Activated CD4-positive, alpha-beta T cell treated with anti-CD3 and anti-CD28 coated beads, Interleukin-2, amount 50 U/mL, for 24 hours (primary cell): ENCODE measurements around the gene LY6G6C.

Experiments
- DNase-seq, 2 donors: peaks; one replicate each; pipeline ENCODE4 v3.0.0-alpha.2; 2020; ENCODE audit warnings: low read depth in 1 of 2, low spot score in 1 of 2

The LY6G6C gene, protein sequence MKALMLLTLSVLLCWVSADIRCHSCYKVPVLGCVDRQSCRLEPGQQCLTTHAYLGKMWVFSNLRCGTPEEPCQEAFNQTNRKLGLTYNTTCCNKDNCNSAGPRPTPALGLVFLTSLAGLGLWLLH

DNA sequence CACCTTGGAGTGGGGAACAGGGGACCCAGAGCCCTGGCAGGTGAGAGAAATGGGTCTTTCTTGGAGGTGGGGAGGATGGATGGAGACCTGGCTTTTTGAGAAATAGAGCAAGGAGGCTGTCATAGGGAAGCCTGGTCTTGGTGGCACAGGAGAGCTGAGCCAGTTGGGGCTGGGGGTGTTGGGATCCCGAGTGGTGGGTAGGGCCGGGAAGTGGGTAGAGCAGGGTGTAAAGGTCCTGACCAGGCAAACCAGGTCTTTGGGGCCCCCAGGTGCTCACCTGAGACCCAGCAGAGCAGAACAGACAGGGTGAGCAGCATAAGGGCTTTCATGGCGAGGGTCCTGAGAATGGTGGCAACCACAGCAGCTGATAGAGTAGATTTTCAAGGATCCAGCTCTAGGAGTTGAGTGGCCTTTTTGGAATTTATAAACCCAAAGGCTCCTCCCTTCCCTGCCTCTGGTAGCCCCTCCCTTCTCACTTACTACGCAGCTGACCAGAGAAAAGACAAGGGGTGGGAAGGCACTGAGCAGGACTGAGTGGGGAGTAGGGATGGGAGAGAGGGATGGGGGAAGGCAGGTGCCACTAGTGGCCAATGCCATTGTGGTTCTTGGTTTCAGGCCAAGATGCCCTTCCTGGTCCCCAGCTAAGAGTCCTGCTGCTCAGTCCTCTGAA is at the start of gene LY6G6C:
Gene LY6G6C, minus strand, starts transcription at position 396 of the 670 bp plus-strand sequence. Its CDS starts 67 bp downstream, at position 329.
- DNase-seq, result no peak

DNA sequence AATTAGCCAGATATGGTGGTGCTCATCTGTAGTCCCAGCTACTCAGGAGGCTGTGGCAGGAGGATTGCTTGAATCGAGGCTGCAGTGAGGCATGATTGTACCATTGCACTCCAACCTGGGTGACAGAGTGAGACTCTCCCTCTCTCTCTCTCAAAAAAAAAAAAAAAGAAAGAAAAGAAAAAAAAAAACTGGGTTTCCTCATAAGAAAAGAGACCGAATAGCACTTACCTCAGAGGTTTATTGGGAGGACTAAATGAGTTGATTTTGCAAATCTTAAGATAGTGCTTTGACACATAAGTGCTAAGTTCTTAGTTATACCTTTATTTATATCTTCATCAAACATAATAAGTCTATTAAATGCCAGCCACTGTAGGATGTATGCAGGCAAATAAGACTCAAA is 49.3 kb upstream of the LY6G6C start:
- DNase-seq, result no peak

DNA sequence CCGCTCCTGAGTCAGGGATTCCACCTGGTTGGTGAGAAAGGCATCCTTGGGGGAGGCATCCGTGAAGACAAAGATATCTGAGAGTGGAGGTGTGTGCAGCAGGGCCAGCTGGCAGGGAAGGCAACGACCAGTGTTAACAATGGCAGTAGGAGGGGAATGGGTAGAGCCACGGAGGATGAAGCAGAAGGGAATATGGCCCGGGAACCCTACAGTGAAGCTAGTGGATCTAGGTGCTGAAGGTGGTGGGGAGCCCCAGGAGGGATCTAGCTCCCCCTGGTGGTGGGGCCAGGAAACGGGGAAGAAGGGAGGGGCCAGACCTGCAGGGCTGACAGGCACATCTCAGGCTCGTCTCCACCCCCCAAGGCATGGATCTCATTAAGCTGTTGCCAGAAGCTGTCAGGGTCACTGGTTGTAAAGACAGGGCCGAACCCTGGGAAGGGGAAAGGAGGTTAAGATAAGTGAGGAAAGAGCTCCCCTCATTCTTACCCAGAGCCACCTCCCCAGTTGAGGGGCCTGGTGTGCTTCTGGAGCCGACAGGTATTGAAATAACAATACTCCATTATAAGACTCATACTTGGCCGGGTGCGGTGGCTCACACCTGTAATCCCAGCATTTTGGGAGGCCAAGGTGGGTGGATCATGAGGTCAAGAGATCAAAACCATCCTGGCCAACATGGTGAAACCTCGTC is 48.3 kb upstream of the LY6G6C start:
- peak; percentile 69 to 76 for DNase-seq

DNA sequence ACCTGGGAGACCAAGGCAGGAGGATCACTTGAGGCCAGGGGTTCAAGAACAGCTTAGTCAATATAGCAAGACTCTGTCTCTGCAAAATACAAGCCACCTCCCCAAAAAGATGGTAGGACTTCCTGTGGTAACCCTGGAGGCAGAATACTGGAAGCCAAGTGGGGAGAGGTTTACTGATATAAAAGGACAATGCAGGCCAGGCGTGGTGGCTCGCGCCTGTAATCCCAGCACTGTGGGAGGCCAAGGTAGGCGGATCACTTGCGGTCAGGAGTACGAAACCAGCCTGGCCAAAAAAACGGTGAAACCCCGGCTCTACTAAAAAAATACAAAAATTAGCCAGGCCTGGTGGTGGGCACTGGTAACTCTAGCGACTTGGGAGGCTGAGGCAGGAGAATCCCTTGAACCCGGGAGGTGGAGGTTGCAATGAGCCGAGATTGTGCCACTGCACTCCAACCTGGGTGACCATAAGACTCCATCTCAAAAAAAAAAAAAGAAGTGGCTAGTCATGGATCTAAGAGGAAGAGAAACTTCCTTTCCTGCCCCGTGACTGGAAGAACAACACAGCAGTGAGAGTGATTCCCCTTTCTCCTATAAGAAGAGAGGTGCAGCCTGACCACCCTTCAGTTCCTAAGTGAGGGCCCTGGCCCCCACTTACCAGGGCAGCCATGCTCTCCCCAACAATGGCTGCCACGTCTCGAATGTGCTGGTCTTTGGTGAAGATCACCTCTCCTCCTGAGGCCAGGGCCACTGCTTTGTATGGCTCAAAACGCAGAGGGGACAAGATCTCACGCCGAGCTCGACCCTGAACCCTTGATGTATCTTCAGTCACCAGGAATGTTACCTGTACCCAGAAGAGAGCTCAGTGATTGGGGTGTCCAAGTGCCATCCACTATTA is 47.1 kb upstream of the LY6G6C start:
- DNase-seq, result no peak

DNA sequence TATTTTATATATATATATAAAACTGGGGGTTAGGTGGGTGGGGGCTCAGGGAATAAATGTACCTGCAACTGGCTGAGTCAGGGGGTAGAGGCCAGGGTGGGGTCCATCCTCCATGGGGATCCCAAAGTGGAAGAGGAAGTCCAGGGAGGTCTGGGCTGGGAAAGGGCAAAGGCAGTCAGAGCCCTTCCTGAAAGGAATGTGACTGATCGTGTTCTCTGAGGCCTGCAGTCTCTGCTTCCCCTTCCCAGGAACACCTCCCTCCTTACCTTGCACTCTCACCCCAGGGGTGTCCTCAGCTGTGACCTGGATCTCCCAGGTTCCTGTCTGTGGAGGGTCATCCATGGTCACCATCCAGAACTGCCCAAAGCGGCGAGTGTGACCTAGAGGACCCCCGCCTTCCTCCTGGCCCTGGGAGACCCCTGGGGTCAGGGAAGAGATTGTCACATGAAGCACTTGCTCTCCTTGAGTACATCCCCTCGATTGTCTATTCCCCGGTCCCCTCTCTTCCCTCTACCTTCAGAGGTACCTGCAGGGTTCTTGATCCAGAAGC is 45.6 kb upstream of the LY6G6C start:
- no peak for DNase-seq

DNA sequence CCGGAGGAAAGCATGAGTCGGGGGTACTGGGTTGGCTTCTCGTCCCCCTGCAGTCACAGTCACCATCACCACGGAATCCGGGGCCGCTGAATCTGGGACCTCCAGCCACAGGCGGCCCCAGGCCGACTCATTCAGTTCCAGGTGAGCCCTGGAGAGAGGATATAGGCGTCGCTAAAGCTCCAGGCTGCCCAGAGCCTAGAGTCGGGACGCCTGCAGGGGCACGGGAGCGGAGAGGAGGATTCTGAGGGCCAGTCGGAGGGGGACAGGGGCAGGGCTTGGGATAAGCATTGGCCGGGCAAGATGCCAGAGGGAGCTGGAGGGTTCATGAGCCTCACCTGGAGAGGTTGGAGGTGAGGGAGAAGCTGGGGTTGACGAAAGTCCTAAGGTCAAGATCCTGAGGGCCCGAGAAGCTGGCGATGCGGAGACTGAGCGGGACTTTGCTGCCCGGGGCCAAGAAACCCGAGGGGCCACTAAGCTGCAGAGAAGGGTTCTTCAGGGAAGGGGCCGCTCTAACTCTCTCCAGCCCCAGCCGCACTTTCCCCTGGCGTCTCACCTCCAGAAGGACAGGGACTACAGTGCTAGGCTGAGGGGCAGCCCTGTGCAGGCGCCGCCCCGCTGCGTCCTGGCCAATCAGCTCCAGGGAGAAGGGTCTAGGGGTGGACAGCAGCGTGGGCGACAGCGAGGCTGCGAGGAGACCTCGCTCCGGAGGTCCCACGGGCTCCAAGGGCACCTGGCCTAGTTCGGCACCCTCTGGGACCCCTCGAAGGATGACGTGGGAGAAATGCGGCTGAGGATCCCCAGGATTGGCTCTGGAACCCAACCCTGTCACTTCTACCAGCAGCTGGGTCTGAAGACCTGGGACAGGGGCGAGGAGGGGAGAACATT is 44.6 kb upstream of the LY6G6C start:
- no peak for DNase-seq

DNA sequence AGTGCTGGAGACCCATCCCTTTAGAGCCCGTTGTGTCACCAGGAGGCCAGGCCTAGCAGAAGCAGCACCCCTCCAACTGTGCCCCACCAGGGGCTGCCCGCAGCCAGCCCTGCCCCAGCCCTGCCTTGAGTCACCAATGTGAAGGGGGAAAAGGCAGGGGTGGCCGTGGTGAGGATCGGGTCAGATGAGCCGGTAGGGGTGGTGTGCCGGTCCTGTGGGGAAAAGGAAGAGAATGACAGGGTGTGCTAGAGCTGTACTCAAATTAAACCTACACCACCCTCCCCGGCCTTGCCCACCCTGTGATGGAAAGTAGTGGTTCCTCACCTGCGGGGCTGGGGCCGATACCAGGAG is 44.0 kb upstream of the LY6G6C start:
- DNase-seq, result no peak

DNA sequence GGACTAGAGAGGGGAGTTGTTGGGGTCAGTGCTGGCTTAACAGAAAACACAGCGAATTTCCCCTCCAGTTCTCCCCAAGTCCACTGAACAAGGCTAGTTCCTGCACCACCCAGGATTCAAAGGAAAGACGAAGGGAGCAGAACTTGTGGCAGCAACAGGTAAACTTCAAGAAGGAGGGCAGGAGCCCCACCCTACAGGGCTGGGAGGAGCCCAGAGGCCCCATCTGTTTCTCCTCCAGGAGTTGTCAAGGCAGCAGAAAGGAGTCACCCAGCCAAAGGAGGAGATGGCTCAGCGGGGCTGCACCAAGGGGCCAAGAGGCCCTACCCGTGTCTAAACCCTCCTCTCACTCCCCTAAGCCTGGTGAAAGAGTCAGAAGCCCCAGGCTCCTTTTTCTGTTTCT is 42.7 kb upstream of the LY6G6C start:
- no peak for DNase-seq

DNA sequence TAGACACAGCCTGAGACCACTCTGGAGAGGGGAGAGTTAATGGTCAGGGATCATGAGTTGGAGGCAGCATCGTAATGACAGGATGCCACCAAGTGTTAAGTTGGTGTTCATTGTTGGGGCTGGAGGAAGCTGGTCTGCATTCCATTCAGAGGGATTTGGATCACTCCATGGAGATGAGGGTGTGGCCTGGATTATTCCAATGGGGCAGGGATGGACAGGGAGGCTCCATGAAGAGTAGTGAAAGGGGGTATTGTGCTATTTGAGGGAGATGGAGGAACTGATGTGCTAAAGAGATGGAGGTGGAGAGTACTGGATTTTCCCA is 42.0 kb upstream of the LY6G6C start:
- no peak for DNase-seq

DNA sequence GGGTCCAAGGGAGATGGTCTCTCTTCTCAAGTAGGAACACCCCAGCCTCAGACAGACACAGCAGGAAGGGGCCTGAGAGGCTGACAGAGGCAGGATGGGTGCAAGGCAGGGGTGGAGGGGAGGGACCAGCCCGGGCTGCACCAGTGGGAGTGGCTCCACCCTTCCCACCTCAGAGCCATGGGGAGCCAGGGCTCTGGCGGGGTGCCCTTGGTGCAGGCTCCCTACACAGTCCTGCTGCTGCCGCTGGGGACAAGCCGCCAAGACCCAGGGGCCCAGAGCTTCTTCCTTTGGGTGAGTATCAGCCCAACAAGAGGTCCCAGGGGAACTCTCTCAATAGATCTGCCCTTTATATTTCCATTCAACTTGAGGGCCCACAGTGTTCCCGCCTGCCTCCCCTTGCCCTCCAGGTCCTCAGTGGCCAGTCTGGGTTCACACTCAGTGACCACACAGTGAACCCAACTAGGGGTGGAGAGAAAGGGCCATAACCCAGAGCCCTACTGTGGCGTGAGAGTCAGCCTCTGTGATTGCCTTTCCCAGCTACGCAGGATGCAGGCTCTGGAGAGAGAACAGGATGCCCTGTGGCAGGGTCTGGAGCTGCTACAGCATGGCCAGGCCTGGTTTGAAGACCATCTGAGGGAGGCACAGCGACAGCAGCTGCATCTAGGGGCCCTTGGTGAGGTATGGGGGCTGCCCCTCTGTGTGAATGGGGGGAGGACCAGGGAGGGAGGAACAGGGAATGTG is 41.5 kb upstream of the LY6G6C start:
- no peak for DNase-seq

DNA sequence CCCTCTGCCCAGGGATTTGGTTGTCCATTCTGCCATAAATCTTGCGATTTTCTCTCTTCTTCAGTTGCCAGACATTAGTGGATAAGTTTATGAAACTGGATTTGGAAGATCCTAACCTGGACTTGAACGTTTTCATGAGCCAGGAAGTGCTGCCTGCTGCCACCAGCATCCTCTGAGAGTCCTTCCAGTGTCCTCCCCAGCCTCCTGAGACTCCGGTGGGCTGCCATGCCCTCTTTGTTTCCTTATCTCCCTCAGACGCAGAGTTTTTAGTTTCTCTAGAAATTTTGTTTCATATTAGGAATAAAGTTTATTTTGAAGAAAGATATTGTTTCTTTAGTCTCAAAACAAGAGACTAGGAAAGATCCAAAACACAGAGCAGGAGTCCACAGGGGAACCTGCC is 40.8 kb upstream of the LY6G6C start, which contains the start of gene SAPCD1:
Gene SAPCD1, plus strand, starts transcription at position 301 of the 400 bp plus-strand sequence. CDS start 399 bp downstream, outside the sequence.
- DNase-seq, result no peak

DNA sequence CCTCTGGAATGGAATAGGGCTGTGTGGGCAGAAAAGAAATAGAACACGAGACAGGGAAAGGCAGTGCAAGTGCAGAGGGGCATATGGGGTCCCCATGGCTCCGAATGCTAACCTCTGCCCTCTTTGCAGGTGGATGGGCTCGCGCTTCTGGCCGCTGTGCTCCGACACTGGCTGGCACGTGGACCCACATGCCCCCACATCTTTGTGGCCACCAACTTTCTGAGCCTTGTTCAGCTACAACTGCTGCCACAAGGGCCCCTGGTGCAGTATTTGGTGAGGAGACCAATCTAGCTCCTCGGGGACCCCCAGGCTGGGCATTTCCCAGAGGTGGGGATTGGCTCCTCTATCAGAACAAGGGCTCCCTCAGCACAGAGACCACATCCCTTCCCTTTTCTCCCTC is 39.8 kb upstream of the LY6G6C start:
- DNase-seq, result no peak

DNA sequence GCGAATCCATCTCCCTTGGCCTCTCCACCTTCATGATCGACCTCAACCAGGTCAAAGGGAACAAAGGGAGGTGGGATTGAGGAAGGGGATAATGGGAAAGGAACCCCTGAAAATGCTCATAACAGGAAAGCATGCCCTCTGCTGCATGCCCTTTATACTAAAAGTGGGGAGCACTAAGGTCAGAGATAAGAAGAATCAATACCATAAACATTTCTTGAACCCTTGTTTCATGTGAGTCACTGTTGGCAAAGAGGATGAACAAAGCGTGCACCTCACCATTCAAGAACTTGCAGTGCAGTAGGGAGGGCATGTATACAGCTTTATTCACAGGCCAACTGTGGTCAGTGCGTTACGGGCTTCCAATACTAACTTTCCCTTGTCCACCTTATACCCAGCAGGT is 39.2 kb upstream of the LY6G6C start:
- DNase-seq, result no peak

DNA sequence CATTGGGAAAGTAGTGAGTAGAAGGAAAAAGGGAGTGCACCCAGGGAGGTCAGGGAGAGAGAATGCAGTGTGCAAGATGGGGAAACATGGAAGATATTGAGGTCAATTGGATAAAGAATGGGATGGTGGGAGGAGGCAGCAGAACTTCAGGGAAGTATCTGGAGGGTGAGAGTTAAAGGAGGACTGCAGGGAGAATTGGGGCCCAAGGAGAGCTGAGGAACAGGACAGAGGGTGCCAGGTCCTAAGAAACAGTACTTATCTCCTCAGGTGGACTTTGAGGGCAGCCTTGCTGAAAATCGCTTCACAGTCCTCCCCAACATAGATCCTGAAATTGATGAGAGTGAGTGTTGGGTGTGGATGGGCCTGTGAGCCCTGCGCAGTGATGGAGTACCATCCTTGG is 36.7 kb upstream of the LY6G6C start:
- DNase-seq, result no peak

DNA sequence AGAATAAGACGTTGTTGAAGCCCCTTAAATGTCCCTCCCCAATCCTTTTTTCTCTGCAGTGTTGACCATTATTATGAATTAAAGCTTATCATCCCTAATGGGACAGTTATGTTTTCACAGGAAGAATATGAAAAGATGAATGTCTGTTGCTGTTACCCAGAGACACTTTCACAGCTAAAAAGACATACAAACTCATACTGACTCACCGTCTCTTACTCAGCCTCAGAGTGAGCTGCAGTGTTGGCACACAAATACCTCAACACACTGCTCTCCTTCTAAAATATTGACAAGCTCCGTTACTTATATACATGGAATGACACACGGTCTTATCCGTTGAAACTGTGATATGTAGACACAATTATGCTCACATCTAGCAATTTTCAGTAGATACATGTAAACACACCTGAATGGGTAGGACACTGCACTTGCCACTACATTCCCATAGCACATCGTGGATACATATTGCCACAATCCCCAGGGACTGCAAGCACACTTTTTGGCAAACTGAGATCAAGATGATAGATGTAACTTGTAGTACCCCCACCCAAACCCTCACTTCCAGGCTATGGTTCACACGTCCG is 31.3 kb upstream of the LY6G6C start:
- no peak for DNase-seq

DNA sequence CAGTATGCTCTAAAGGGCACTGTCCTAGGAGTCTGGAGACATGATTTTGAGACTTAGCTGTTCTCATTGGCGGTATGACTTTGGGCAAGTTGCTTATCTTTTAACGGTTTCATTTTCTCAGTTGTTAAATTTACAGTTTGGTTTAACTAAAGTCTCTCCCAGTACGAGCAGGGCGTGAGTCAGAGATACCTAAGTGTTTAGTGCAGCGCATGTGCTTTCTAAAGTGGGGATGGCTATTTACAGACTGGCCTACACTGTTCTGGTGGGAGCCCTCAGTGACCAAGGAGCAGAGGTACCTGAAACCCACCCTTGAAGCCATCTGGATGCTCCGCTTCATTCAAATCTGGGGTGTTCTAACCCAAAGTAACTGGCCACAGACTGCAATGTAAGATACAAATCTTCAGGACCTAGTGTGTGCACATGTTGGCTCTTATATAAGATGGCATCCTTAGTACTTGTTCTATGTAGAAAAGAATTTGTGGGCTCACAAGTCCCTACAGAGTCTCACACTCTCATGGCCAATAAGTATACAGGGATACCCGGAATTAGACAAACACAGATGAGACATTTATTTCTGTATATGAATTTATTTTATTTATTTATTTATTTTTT is 29.0 kb upstream of the LY6G6C start:
- no peak for DNase-seq

DNA sequence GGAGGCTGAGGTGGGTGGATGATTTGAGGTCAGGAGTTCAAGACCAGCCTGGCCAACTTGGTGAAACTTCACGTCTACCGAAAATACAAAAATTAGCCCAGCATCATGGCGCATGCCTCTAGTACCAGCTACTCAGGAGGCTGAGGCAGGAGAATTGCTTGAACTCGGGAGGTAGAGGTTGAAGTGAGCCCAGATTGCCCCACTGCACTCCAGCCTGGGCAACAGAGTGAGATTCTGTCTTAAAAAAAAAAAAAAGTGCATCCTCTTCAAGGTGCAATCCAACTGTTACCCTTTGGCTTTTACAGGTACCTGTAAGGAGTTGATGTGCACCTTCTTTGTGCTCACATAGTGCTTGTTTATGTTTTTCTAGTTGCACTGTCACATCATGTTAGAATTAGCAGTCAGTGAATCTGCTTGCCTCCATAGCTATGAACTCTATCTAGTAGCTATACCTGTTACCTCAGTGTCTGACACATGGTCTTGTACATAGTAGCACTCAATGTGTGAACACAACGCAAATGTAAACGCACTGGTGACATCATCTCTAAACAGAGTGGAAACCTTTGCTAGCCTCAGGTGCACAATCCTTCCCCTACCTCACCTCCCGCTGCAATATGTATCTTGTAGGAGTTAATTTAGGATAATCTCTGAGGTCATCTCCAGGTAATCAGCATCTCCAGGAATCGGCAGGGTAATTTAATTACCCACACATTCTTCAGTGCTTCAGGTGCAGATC is 27.9 kb upstream of the LY6G6C start:
- DNase-seq, result no peak

DNA sequence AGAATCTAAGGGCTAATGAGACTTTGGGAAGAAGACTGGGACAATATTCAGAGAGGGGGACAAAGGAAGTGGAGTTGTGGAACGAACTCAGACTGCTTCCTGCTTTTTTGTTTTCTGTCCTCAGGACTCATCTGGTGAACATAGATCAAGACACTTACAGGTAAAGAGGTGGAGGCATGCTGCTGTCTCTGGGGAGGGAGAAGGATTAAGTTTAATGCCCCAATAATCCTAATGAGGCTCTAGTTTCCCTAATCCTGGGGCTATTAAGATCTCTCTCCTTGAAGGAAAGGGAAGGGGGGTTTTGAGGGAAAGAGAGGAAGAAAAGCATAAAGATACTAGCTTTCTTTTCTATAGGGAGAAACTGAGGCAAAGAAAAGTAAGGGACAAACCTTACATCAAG is 22.9 kb upstream of the LY6G6C start:
- DNase-seq, result no peak
